UCSD-AML1 (cell line): ENCODE results near the gene NEUROD4.
A peak's percentile ranks its signal among the peaks of the same experiment; 100 is the strongest.
"Not testable (repeated sequence)": the region's sequence is repeated elsewhere in the genome, so short reads cannot be mapped to it uniquely, and the experiment has no call there.

Source experiments
- DNase-seq: peaks from one replicate; lab custom pipeline; 2025; ENCODE audit not compliant: unreplicated experiment; lab: John Stamatoyannopoulos, UW

The NEUROD4 gene

GRCh38 chr12:55019784-55020183 lies at the start of gene NEUROD4:
NEUROD4 (plus strand) TSS chr12:55019974; CDS start chr12:55026440, 6,466 bp downstream.
- DNase-seq: peak; percentile 29

DNA sequence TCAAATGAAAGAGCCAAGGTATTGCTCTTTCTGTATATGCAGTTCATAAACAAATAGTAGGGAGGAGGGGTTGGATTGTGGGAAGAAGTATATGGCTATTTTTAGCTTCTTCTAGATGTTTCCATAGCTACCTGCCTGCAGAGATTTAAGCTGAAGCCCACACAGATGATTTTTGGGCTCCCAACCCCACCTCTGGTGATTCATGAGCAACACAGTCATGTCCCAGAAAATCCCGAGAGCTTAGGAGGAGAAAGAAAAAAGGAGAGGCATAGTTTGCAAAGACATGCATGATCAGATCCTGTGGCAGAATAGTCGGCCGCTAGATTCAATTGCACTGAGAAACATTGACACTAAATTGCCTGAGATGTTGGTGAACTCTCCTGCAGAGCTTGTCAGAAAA lies 49.0 kb upstream of the NEUROD4 start:
- DNase-seq: no peak

- DNase-seq: no peak
These were observed 46.2 kb upstream of the NEUROD4 start for GRCh38 chr12:54973556-54973955.

GRCh38 chr12:54974279-54974678 lies 45.5 kb upstream of the NEUROD4 start:
- DNase-seq: no peak

DNA sequence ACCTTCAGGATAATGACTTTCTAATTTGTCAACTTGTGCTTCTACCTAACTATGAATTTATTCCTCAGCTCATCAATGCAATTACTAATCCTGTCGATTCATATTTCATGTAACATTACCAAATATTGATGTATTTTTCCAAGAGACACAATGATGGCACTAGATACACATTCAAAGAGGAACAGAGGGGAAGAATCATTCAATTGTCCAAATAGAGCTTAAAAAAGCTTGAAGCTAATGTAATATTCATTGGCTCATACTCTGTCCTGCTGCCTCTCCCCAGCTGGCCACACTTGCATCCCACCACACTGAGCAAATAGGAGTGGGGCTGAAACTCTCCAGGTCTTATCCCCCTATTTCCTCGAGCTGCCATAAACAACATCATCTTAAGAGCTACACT lies 44.5 kb upstream of the NEUROD4 start:
- DNase-seq: no peak

DNA sequence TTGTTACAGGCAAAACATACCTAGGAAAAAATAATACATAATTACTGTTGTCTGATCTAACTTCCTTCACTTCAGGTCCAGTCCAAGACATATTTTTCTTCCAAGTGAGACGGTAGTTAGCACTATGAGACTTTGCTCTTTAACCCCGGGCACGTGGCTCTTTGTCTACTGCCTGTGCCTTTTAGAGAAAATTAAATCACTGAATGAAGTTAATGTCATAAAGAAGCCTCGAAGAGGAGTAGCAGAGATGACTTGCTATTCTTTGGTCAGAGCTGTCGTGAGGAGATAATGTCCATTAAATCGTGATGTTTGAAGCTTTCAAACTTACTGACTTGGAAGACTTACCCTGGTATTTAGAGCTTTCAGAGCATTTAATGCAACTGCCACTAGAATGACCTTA lies 43.9 kb upstream of the NEUROD4 start:
- DNase-seq: no peak

- DNase-seq: no peak
These were observed 42.6 kb upstream of the NEUROD4 start for GRCh38 chr12:54977155-54977554.

GRCh38 chr12:54977857-54978256 lies 41.9 kb upstream of the NEUROD4 start:
- DNase-seq: no peak

DNA sequence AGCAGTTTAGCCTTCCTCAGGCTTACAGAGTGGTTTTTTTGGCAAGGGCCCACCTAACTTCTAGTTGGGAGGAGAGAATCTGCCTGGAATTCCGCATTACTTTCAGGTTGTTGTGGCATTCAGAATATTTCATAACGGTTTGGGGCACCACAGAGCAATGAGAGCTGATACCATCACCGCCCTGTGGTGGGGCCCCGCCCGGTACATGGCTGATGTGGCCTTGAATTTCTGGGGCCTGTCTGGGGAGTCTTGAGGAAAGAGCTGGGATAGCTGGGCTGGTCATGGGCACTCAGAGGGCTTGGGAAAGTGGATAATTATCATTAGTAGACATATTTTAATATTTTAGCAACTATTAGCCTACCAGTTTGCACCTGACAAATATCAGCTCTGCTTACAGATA lies 39.4 kb upstream of the NEUROD4 start:
- no peak for DNase-seq

- no peak for DNase-seq
These were observed 38.0 kb upstream of the NEUROD4 start for GRCh38 chr12:54981796-54982195.

DNA sequence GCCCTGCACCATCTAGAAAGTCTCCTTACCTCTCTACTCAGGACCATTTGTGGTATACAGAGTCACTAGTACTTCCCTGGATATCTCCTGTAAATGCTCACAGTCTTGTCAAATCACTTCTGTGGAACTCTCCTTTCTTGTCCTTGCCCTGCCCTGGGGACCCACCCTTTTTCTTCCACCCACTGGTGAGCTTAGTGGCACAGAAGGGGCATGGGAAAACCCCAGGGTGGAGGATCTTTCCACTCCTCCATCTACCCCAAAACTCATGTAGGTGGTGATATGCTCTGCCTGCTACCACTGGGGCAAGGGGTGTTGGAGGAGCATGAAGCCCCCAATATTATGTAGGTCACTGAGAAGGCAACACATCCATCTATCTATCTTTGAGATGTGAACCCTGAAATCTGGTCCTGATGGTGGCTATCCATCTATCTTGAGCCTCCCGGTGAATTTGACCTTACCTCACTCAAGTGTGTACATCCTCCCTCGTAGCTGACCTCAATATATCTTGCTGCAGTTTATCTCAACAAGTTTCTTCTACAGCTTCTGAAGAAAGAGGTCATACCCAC lies 36.2 kb upstream of the NEUROD4 start:
- no peak for DNase-seq

DNA sequence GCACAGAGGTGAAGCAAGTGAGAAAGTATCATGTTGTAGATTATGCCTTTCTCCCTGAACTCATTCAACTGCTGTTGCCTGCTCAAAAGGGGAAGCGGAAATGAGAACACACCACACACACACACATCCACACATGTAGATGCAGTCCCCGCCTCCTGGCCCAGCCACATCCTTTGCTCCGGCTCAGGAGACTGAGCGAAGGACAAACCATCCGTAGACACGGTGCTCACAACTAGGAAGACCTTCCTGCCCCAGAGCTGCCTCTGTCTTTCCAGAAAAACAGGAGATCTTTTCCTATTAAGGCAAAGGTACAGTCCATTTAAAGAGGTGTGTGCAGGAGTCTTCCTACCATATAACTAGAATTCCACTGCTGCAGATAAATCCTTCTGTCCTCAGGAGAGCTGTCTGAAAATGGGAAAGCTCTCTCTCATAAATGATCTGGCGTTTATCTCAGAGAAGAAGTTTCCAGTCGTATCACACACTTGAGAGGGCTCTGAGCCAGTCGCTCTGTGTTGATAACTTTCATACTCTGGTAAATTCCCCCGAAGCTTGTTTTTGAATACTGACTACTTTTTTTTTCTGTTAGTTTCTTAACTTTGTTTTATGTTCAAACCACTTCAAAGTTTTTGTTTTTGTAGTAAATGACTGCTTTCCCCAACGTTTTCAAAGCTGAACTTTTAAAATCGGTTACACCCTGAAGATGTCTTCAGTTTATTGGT lies 35.0 kb upstream of the NEUROD4 start, which contains the start of gene TESPA1:
TESPA1 (minus strand) TSS at position 105 of the 719 bp plus-strand sequence. CDS start 10,200 bp downstream, outside the sequence.
- DNase-seq: peak; percentile 86

- not testable (repeated sequence) for DNase-seq
These were observed 33.0 kb upstream of the NEUROD4 start for GRCh38 chr12:54986773-54987172.

DNA sequence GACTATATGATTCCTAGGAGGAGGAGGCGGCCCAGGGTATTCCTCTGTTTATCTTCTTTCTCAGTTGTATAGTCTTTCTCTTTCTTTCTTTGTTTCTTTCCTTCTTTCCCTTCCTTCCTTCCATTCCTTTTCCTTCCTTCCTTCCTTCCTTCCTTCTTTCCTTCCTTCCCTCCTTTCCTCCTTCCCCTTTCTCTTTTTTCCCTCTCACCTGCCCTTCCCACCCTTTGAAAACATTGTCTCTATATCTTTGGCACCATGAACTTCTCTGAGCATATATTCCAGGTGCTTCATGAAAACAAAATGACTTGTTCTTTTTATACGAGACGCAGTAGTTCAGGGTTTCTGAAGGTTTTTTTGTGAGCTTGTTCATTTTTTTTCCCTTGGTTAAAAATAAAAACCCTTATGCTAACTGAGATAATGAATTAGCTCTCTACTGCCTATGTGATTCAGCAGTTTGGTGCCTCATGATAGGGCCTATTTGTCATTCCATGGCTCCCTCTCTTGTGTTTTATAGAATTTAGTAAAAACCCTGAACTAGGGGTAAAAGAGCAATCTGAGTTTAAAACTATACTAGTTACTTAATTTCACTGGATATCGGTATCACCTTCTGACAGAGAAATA lies 32.1 kb upstream of the NEUROD4 start:
- no peak for DNase-seq

DNA sequence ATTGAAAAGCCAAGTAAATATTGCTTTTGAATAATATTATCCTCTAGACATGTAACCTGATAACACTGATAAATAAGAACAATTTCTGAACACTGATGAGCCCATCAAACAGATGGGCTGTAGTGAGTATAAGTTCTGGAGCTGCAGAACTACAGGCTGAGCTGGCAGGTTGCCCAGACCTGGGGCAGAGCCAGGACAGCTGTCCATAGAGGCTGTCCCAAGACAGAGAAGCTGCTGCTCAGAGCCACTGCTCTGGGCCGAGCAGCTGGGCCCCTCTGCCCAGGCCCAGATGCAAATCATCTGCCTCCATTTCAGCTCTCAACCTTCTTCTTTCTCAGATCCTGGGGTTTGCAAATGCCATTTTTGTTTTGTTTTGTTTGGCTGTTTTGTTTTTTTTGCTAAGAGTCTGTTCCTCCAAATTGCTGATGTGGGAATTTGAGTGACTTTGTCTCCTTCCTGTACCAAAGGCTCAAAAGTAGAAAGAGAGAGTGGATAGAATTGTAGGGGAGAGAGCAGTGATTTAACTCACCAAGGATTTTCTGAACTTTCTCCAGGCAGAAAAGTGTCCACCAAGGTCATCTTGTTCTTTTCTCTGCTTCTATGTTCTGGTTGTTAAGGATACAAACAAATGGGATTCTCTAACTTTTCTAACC lies 31.2 kb upstream of the NEUROD4 start:
- DNase-seq: no peak

DNA sequence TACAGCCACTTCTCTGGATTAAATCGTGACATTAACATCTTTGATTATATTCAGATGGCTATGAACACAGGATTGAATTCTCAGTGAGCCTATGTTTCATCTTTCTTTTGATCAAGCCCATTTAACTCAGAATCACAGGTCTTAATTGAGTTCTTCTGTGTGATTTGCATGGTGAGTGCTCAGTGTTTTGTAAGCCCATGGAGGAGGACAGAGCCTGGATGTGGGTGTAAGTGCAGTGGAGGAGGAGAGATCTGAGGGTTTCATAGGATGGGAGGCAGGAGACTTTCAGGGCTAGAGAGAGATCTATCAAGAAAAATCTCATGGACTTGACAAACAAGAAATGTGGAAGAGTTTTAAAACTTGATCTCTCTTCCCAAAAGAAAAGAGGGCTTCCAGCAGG lies 29.9 kb upstream of the NEUROD4 start:
- no peak for DNase-seq

GRCh38 chr12:54991161-54991990 lies 28.4 kb upstream of the NEUROD4 start:
- DNase-seq: no peak

- DNase-seq: no peak
These were observed 27.8 kb upstream of the NEUROD4 start for GRCh38 chr12:54991991-54992375.

DNA sequence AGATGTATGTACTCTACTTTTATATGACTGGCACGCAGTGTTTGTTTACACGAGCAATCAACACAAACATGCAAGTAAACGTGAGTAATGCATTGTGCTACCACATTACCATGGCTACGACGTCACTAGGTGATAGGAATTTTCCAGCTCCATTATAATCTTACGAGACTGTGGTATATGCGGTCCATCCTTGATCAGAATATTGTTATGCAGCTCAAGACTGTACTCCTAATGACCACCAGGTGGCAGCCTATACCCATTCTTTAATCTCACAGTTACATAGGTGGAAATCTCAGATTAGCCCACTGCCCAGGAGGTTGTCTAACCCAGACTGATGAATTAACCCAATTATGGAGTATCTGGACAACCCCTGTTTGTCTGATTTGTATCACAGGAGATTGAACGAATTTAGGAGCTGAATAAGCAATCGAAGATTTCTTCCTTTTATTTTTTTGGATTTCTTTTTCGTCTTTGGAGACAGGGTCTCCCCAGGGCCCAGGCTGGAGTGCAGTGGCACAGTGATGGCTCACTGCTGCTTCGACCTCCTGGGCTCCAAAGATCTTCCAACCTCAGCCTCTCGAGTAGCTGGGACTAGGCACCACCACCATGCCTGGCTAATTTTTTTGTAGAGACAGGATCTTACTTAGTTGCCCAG lies 26.5 kb upstream of the NEUROD4 start:
- DNase-seq: no peak

DNA sequence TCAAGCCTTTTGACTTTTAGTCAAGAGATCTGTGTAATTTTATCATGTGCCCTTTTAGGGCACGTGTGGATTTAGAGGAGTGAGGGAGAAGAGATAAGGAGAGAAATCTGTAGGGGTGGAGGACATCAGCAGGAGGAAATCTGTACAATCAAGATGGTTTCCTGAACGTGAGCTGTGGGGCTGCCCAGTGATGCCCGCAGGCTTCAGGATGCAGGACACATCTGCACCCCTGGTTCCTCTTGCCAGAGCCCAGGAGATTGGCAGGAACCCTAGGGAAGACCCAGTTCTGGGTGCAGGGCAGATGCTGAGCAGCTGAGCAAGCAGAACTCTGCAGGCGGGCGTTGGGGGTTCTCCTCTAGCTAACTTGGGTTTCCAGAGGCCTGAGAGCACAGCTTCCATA lies 23.6 kb upstream of the NEUROD4 start:
- DNase-seq: no peak
